Measurements from ENCODE around the gene EVI5L.

GRCh38 chr19:7842661-7843294, 12.8 kb downstream of the EVI5L start:
- no peak for TF ChIP-seq TEAD4 (IDR thresholded peaks at IDR 0.05; ENCODE audit: borderline replicate concordance, insufficient read depth)
- TF ChIP-seq MAX (IDR thresholded peaks at IDR 0.05; ENCODE audit: low read depth) = no peak
- no peak for TF ChIP-seq RAD21 (IDR thresholded peaks at IDR 0.05; ENCODE audit: low read length)
- no peak for TF ChIP-seq EP300 (IDR thresholded peaks at IDR 0.05; ENCODE audit: borderline replicate concordance in 1 of 2, low read depth in 1 of 2, low read length in 1 of 2)
- no peak for TF ChIP-seq CTCF (IDR thresholded peaks at IDR 0.05)
- no peak for TF ChIP-seq RFX5 (IDR thresholded peaks at IDR 0.05; ENCODE audit: low read length)
- TF ChIP-seq TAF1 (IDR thresholded peaks at IDR 0.05; ENCODE audit: borderline replicate concordance, low read depth, low read length) = no peak
- no peak for TF ChIP-seq PBX3 (IDR thresholded peaks at IDR 0.05)
- no peak for TF ChIP-seq ELF1 (IDR thresholded peaks at IDR 0.05)
- no peak for TF ChIP-seq CHD2 (IDR thresholded peaks at IDR 0.05; ENCODE audit: low read length, partially characterized antibody)
- no peak for TF ChIP-seq SIN3A (IDR thresholded peaks at IDR 0.05; ENCODE audit: borderline replicate concordance, low read depth, low read length)
